Panc1 (cell line): ENCODE results near the gene SCN2B. TPM values are rescaled to one million over a fixed set of nuclear protein-coding genes. Genes with fewer than 3 reads are reported as not detected.

Experiments used
- ATAC-seq: fragments of 200-7000 bp; cut with Tn5 transposase; 2 replicates; pipeline ENCODE4 v1.9.1; 2020; ENCODE audit warnings: mild to moderate bottlenecking, moderate library complexity
- BruUV-seq: library from RNA; stranded (reverse); fragments of 400-500 nt; replicated peaks from 2 replicates; lab custom pipeline; 2021; lab: Mats Ljungman, UMichigan
- CTCF ChIA-PET: fragments of 300-600 bp; sonication (Branson Sonifier 250); formaldehyde crosslinking; loops from one replicate; lab custom pipeline; 2022; ENCODE audit warnings: antibody characterized with exemption; lab: Charles Lee
- POLR2A ChIA-PET: fragments of 300-600 bp; sonication (Branson Sonifier 250); formaldehyde crosslinking; loops from one replicate; lab custom pipeline; 2022; ENCODE audit warnings: antibody characterized with exemption; lab: Charles Lee
- DNase-seq: peaks from one replicate; pipeline ENCODE4 v3.0.0-alpha.2; 2010; ENCODE audit warnings: low read depth, low spot score
- H3K27ac ChIP-seq: 2 replicates; pipeline ENCODE4 v1.5.1; 2011; ENCODE audit warnings: mild to moderate bottlenecking, low read length, inconsistent platforms
- H3K27me3 ChIP-seq: fragments of 200-500 bp; sonication (Bioruptor generic); 2 replicates; pipeline ENCODE4 v1.6.0; 2014; ENCODE audit warnings: low read length, inconsistent platforms; ENCODE audit not compliant: control insufficient read depth, insufficient read depth
- H3K36me3 ChIP-seq: fragments of 200-500 bp; sonication (Bioruptor generic); 2 replicates; pipeline ENCODE4 v1.5.1; 2014; ENCODE audit warnings: inconsistent platforms, mild to moderate bottlenecking, low read length, moderate library complexity; ENCODE audit not compliant: control insufficient read depth, insufficient read depth
- H3K4me1 ChIP-seq: 2 replicates; pipeline ENCODE4 v1.5.1; 2011; ENCODE audit warnings: inconsistent platforms, mild to moderate bottlenecking, low read length, moderate library complexity; ENCODE audit not compliant: control insufficient read depth, insufficient read depth
- H3K4me3 ChIP-seq, 2 experiments: 2 replicates each; pipeline ENCODE4 v1.5.1; 2011 to 2012; ENCODE audit warnings: low read depth in 2 of 2, low read length in 2 of 2, mild to moderate bottlenecking in 2 of 2, inconsistent platforms in 1 of 2, moderate library complexity in 1 of 2
- H3K9me3 ChIP-seq: fragments of 200-500 bp; sonication (Bioruptor generic); 2 replicates; pipeline ENCODE4 v1.5.1; 2014; ENCODE audit warnings: low read depth, mild to moderate bottlenecking, inconsistent platforms, low read length, moderate library complexity; ENCODE audit not compliant: control insufficient read depth, insufficient read depth
- POLR2AphosphoS5 ChIP-seq: IDR thresholded peaks from 2 replicates; pipeline ENCODE4 v1.6.1; 2012; ENCODE audit warnings: mild to moderate bottlenecking, low read depth, low read length, moderate library complexity
- SIN3A ChIP-seq: IDR thresholded peaks from 2 replicates; pipeline ENCODE4 v1.6.1; 2012; ENCODE audit warnings: low read depth, mild to moderate bottlenecking, low read length, moderate library complexity, borderline replicate concordance; ENCODE audit not compliant: insufficient read depth
- TCF7L2 ChIP-seq: IDR thresholded peaks from 2 replicates; pipeline ENCODE4 v1.6.1; 2011; ENCODE audit warnings: mild to moderate bottlenecking, low read depth, low read length, inconsistent platforms
- in situ Hi-C: cut with HindIII; loops from 2 replicates; pipeline ENCODE4 v1.10.0; 2016; ENCODE audit warnings: low sequenced_read_pairs, low pct_unique_long_range_greater_than_20kb
- intact Hi-C: fragments of 100-400 bp; cut with micrococcal nuclease; formaldehyde crosslinking; loops from one replicate; pipeline ENCODE4 v1.10.0; 2022; ENCODE audit not compliant: unreplicated experiment
- total RNA-seq: library from RNA; stranded (reverse); gene quantifications from one replicate; pipeline ENCODE4 v1.2.1, GENCODE V29; 2021; ENCODE audit not compliant: unreplicated experiment
- TF ChIP-seq, protein P1 (sequence below), 2 experiments: IDR thresholded peaks; 2 replicates each; pipeline ENCODE4 v1.6.1; 2011 to 2012; ENCODE audit warnings: low read depth in 2 of 2, control low read depth in 1 of 2, low read length in 1 of 2, mild to moderate bottlenecking in 1 of 2, moderate library complexity in 1 of 2; ENCODE audit not compliant: insufficient read depth in 1 of 2
- TF ChIP-seq, protein P2 (sequence below): fragments of 450-650 bp; IDR thresholded peaks from 2 replicates; pipeline ENCODE4 v1.5.1; 2017; ENCODE audit warnings: mild to moderate bottlenecking

The SCN2B gene
- total RNA-seq, 1 experiment from 2014 or later: not detected

DNA sequence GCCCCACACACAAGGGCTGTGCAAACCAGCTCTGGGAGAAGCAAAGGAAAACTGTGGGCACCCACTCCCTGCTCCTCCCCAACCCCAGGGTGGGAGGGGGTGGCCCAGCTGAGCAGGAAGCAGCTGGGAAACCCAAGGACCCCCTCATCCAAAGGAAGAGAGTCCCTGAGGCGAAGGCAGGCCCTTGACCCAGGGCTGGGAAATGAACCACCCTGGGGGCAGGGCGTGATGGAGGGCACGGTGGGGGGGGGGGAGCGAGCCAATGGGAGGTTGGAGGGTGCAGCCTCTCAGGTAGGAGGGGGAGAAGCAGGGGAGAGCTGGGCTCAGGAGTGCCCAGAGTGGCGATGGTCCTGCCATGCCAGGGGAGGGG, 40.7 kb downstream of the SCN2B start:
- POLR2A ChIA-PET: no interaction called here
- BruUV-seq: no TSS peak

DNA sequence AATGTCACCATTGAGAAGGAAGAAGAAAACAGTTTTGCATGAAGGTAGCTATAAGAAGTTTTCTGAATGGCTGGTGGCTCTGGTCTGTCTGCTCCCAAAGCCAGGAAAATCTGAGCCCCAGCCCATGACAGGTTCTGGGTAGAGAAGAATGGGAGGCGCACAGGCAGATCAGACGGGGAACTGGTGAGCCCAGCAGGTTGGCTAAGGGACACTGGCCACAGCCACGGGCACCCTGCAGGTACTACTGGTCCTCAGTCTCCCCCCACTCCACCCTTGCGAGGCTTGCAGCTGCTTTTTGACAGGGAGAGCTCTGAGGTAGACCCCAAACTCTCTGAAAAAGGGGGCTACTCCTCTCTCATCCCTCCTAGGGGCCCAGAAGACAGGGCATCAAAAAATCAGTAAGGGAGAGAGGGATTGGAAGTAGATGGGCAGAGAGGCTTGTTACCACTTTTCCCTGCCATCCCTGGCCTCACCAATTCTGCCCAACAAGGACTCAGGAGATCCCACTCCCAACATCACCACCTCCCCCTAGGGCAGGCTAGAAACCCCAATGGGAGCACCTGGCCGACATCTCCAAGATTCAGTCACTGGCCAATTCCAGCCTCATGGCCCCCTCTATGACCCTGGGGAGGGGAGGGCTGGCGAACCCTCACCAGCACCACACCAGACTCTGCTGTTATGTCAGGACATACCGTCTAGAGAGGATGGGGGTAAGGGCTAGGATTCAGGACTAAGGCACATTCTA, 41.2 kb downstream of the SCN2B start:
- BruUV-seq: no TSS peak
- intact Hi-C loops (no loop called here), in situ Hi-C loops (no loop called here)
- H3K27me3 ChIP-seq: peaks cover 6% of the 10 kb centered on the region; the same call in 1 of the 2 replicates
- CTCF ChIA-PET: no interaction called here
- no peak for TF ChIP-seq SIN3A
- TF ChIP-seq, protein P1, sequence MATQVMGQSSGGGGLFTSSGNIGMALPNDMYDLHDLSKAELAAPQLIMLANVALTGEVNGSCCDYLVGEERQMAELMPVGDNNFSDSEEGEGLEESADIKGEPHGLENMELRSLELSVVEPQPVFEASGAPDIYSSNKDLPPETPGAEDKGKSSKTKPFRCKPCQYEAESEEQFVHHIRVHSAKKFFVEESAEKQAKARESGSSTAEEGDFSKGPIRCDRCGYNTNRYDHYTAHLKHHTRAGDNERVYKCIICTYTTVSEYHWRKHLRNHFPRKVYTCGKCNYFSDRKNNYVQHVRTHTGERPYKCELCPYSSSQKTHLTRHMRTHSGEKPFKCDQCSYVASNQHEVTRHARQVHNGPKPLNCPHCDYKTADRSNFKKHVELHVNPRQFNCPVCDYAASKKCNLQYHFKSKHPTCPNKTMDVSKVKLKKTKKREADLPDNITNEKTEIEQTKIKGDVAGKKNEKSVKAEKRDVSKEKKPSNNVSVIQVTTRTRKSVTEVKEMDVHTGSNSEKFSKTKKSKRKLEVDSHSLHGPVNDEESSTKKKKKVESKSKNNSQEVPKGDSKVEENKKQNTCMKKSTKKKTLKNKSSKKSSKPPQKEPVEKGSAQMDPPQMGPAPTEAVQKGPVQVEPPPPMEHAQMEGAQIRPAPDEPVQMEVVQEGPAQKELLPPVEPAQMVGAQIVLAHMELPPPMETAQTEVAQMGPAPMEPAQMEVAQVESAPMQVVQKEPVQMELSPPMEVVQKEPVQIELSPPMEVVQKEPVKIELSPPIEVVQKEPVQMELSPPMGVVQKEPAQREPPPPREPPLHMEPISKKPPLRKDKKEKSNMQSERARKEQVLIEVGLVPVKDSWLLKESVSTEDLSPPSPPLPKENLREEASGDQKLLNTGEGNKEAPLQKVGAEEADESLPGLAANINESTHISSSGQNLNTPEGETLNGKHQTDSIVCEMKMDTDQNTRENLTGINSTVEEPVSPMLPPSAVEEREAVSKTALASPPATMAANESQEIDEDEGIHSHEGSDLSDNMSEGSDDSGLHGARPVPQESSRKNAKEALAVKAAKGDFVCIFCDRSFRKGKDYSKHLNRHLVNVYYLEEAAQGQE (IDR thresholded peaks at IDR 0.05; ENCODE audit: insufficient read depth in 1 of 2, low read depth in 2 of 2, low read length in 1 of 2): no peak
- no peak for TF ChIP-seq TCF7L2
- TF ChIP-seq, protein P2, sequence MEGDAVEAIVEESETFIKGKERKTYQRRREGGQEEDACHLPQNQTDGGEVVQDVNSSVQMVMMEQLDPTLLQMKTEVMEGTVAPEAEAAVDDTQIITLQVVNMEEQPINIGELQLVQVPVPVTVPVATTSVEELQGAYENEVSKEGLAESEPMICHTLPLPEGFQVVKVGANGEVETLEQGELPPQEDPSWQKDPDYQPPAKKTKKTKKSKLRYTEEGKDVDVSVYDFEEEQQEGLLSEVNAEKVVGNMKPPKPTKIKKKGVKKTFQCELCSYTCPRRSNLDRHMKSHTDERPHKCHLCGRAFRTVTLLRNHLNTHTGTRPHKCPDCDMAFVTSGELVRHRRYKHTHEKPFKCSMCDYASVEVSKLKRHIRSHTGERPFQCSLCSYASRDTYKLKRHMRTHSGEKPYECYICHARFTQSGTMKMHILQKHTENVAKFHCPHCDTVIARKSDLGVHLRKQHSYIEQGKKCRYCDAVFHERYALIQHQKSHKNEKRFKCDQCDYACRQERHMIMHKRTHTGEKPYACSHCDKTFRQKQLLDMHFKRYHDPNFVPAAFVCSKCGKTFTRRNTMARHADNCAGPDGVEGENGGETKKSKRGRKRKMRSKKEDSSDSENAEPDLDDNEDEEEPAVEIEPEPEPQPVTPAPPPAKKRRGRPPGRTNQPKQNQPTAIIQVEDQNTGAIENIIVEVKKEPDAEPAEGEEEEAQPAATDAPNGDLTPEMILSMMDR: no peak
- TF ChIP-seq POLR2AphosphoS5: no peak
- H3K27ac ChIP-seq: no peak overlapping the region
- POLR2A ChIA-PET: interaction anchor here (1.1 kb wide), 1 partner anchor 9 kb away, joined by 3 read pairs; no protein-coding TSS in a partner anchor
- H3K4me3 ChIP-seq: no peak overlapping the region
- DNase-seq (no peak), ATAC-seq (no peak)
- H3K36me3 ChIP-seq: no peaks in the 10 kb centered on the region
- H3K9me3 ChIP-seq: no peaks in the 10 kb centered on the region
- no peaks in the 10 kb centered on the region for H3K4me1 ChIP-seq

More for the DNA sequence above, 40.7 kb downstream of the SCN2B start:
- no peak overlapping the region for H3K4me3 ChIP-seq
- ATAC-seq (no peak), DNase-seq (no peak)
- in situ Hi-C loops: no loop called here
- H3K36me3 ChIP-seq: no peaks in the 10 kb centered on the region
- TF ChIP-seq, protein P1 (IDR thresholded peaks at IDR 0.05; ENCODE audit: insufficient read depth in 1 of 2, low read depth in 2 of 2, low read length in 1 of 2): no peak
- TF ChIP-seq, protein P2: no peak
- no peak overlapping the region for H3K27ac ChIP-seq
- CTCF ChIA-PET: no interaction called here
- no peaks in the 10 kb centered on the region for H3K9me3 ChIP-seq
- H3K27me3 ChIP-seq: peaks cover 10% of the 10 kb centered on the region; the same call in 1 of the 2 replicates
- H3K4me1 ChIP-seq: no peaks in the 10 kb centered on the region
- intact Hi-C loops: no loop called here
